HEK293 (cell line): ENCODE data around the gene KLK1.

ENCODE experiments used
- CTCF ChIA-PET: fragments of 350-600 bp; formaldehyde crosslinking; extraction: SDS; loops from one replicate; lab custom pipeline; 2021; ENCODE audit warnings: antibody characterized with exemption; lab: Yijun Ruan, JAX
- POLR2A ChIA-PET: fragments of 300-600 bp; formaldehyde crosslinking; extraction: SDS; loops from one replicate; lab custom pipeline; 2020; ENCODE audit warnings: antibody characterized with exemption, inconsistent platforms; lab: Yijun Ruan, JAX
- H3K27ac ChIP-seq: fragments of 200-500 bp; sonication (Bioruptor generic); 2 replicates; pipeline ENCODE4 v1.5.1; 2014; ENCODE audit warnings: low read depth, low read length, control low read depth, inconsistent platforms; ENCODE audit errors: extremely low read depth
- H3K36me3 ChIP-seq, 2 experiments: fragments of 200-500 bp in 1 of 2; sonication (Bioruptor generic) in 1 of 2; 1 replicate in 1 of 2; 2 replicates in 1 of 2; pipeline ENCODE4 v1.5.1; 2014 to 2017; ENCODE audit warnings: inconsistent platforms in 2 of 2, low read length in 2 of 2; ENCODE audit not compliant: control insufficient read depth in 2 of 2, insufficient read depth in 1 of 2
- H3K4me1 ChIP-seq: fragments of 200-500 bp; sonication (Bioruptor generic); 2 replicates; pipeline ENCODE4 v1.5.1; 2014; ENCODE audit warnings: mild to moderate bottlenecking, low read length, inconsistent platforms; ENCODE audit not compliant: control insufficient read depth, insufficient read depth
- H3K4me3 ChIP-seq: 2 replicates; pipeline ENCODE4 v1.5.1; 2011; ENCODE audit warnings: low read depth, mild to moderate bottlenecking, control low read depth, low read length, moderate library complexity
- H3K9me3 ChIP-seq: fragments of 200-500 bp; sonication (Bioruptor generic); 2 replicates; pipeline ENCODE4 v1.5.1; 2014; ENCODE audit warnings: low read depth, low read length, inconsistent platforms; ENCODE audit not compliant: control insufficient read depth, insufficient read depth
- EGR2 ChIP-seq: fragments of 450-650 bp; formaldehyde crosslinking; IDR thresholded peaks from 2 replicates; pipeline ENCODE4 v1.5.1; 2016; ENCODE audit warnings: low read depth, missing biosample characterization, missing genetic modification characterization
- FEZF1 ChIP-seq: fragments of 450-650 bp; formaldehyde crosslinking; IDR thresholded peaks from 2 replicates; pipeline ENCODE4 v1.5.1; 2016; ENCODE audit warnings: missing biosample characterization, missing genetic modification characterization
- SP2 ChIP-seq: fragments of 450-650 bp; formaldehyde crosslinking; IDR thresholded peaks from 2 replicates; pipeline ENCODE4 v1.5.1; 2016; ENCODE audit warnings: missing biosample characterization, missing genetic modification characterization
- ZFHX2 ChIP-seq: fragments of 450-650 bp; formaldehyde crosslinking; conservative IDR thresholded peaks from 2 replicates; pipeline ENCODE4 v1.5.1; 2016; ENCODE audit warnings: missing biosample characterization, missing genetic modification characterization
- ZFP69B ChIP-seq: fragments of 450-650 bp; formaldehyde crosslinking; IDR thresholded peaks from 2 replicates; pipeline ENCODE4 v1.5.1; 2016; ENCODE audit warnings: missing biosample characterization, missing genetic modification characterization
- ZNF121 ChIP-seq: fragments of 450-650 bp; formaldehyde crosslinking; IDR thresholded peaks from 2 replicates; pipeline ENCODE4 v1.5.1; 2016; ENCODE audit warnings: missing biosample characterization, missing genetic modification characterization
- ZNF239 ChIP-seq: fragments of 450-650 bp; formaldehyde crosslinking; IDR thresholded peaks from 2 replicates; pipeline ENCODE4 v1.5.1; 2016; ENCODE audit warnings: missing biosample characterization, missing genetic modification characterization
- ZNF302 ChIP-seq: fragments of 450-650 bp; formaldehyde crosslinking; IDR thresholded peaks from 2 replicates; pipeline ENCODE4 v1.5.1; 2016; ENCODE audit warnings: missing biosample characterization, missing genetic modification characterization, low read depth
- ZNF501 ChIP-seq: fragments of 450-650 bp; formaldehyde crosslinking; IDR thresholded peaks from 2 replicates; pipeline ENCODE4 v1.5.1; 2016; ENCODE audit warnings: missing biosample characterization, missing genetic modification characterization
- ZNF510 ChIP-seq: fragments of 450-650 bp; formaldehyde crosslinking; IDR thresholded peaks from 2 replicates; pipeline ENCODE4 v1.5.1; 2018; ENCODE audit warnings: mild to moderate bottlenecking, missing genetic modification characterization, missing biosample characterization; ENCODE audit not compliant: insufficient replicate concordance
- ZNF521 ChIP-seq: fragments of 450-650 bp; formaldehyde crosslinking; IDR thresholded peaks from 2 replicates; pipeline ENCODE4 v1.5.1; 2017; ENCODE audit warnings: missing biosample characterization, mild to moderate bottlenecking, missing genetic modification characterization
- ZNF555 ChIP-seq: fragments of 450-650 bp; formaldehyde crosslinking; conservative IDR thresholded peaks from 2 replicates; pipeline ENCODE4 v1.5.1; 2017; ENCODE audit warnings: missing biosample characterization, mild to moderate bottlenecking, missing genetic modification characterization, inconsistent platforms
- ZNF561 ChIP-seq: fragments of 450-650 bp; IDR thresholded peaks from 2 replicates; pipeline ENCODE4 v1.5.1; 2018; ENCODE audit warnings: missing biosample characterization, missing genetic modification characterization, borderline replicate concordance
- ZNF571 ChIP-seq: fragments of 450-650 bp; formaldehyde crosslinking; IDR thresholded peaks from 2 replicates; pipeline ENCODE4 v1.5.0; 2017; ENCODE audit warnings: missing biosample characterization, missing genetic modification characterization
- ZNF658 ChIP-seq: fragments of 450-650 bp; formaldehyde crosslinking; IDR thresholded peaks from 2 replicates; pipeline ENCODE4; 2016; ENCODE audit warnings: missing biosample characterization, missing genetic modification characterization
- ZNF707 ChIP-seq: fragments of 450-650 bp; formaldehyde crosslinking; IDR thresholded peaks from 2 replicates; pipeline ENCODE4 v1.5.1; 2016; ENCODE audit warnings: missing biosample characterization, missing genetic modification characterization
- ZNF747 ChIP-seq: fragments of 450-650 bp; formaldehyde crosslinking; IDR thresholded peaks from 2 replicates; pipeline ENCODE4 v1.5.1; 2016; ENCODE audit warnings: missing biosample characterization, missing genetic modification characterization
- ZNF76 ChIP-seq: fragments of 450-650 bp; formaldehyde crosslinking; IDR thresholded peaks from 2 replicates; pipeline ENCODE4; 2016; ENCODE audit warnings: low read depth, missing biosample characterization, missing genetic modification characterization, borderline replicate concordance
- ZNF777 ChIP-seq: fragments of 450-650 bp; formaldehyde crosslinking; IDR thresholded peaks from 2 replicates; pipeline ENCODE4 v1.5.1; 2017; ENCODE audit warnings: missing biosample characterization, missing genetic modification characterization, borderline replicate concordance
- ZXDB ChIP-seq: fragments of 450-650 bp; formaldehyde crosslinking; IDR thresholded peaks from 2 replicates; pipeline ENCODE4 v1.5.1; 2016; ENCODE audit warnings: missing biosample characterization, missing genetic modification characterization
- TF ChIP-seq, protein P1 (sequence below): sonication (generic); formaldehyde crosslinking; IDR thresholded peaks from 2 replicates; pipeline ENCODE4 v1.8.1; 2022; ENCODE audit warnings: mild to moderate bottlenecking, moderate library complexity, missing genetic modification reagents
- TF ChIP-seq, protein P2 (sequence below): fragments of 450-650 bp; formaldehyde crosslinking; IDR thresholded peaks from 2 replicates; pipeline ENCODE4 v1.5.1; 2016; ENCODE audit warnings: missing biosample characterization, missing genetic modification characterization
- TF ChIP-seq, protein P3 (sequence below): fragments of 450-650 bp; formaldehyde crosslinking; IDR thresholded peaks from 2 replicates; pipeline ENCODE4 v1.5.1; 2016; ENCODE audit warnings: missing biosample characterization, missing genetic modification characterization
- TF ChIP-seq, protein P4 (sequence below): fragments of 450-650 bp; formaldehyde crosslinking; IDR thresholded peaks from 2 replicates; pipeline ENCODE4 v1.5.1; 2016; ENCODE audit warnings: missing biosample characterization, missing genetic modification characterization

KLK1 gene

DNA sequence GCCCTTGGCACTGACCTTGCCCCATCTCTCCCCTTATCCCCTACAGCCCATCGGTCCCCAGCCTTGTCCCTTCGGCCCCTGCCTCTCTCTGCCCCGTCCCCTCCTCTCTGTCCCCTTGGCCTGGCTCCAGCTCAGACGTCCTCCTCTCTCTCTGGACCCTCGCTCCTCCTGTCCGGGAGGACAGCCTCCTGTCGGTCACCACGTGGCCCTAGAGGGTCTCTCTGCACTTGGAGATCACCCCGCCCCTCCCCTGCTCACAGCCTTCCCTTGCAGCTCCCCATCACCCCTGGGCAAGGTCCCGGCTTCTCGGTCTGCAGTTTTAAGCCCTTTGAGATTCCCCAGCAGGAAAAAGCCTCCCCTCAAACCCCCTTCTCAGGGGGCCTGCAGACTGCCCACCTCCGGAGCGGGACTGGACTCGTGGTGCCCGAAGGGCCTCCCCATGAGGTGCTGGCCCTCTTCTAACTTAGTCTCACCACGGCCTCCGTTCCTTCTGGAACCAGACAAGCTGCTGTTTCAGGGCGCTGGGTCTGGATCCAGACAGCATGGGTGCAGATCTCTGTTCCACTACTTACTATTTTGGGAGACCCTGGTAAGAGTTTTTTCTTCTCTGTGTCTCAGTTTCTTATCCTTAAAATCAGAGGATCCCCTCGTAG, 13.1 kb upstream of the KLK1 start:
- H3K4me3 ChIP-seq: no peak overlapping the region
- POLR2A ChIA-PET: no interaction called here

DNA sequence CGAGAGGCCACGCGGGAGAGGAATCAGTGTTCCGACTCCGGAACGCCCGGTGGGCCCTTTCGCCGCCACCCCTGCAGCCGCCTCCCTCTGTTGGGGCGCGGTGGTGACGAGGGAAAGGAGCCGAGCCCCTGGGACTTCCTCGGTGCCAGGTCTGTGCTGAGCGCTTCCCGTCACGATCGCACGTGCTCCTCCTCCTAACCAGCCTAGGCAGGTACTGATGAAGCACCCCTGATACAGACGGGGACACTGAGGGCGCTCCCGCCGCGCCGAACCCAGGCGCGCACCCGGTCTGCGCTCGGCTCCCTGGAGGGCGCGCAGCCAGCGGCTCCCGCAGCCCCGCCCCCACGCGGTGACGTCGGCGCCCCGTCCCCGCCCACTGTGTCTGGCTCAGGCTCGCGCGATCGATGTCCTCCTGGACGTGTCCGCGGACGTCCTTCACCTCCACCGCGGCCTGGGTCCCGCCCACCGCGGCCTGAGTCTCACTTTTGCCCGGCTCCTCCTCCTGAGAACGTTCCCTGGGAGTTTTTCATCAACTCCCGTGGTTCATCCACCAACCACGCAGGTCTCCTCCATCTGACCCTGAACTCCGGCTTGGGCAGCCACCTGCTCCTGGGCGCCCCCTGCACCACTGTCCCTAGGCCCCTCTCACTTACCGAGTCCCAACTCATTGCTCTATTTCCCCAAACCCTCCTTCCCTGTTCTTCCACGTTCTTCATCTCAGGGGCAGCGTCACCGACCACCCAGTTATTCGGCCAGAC, 12.4 kb upstream of the KLK1 start:
- H3K9me3 ChIP-seq: no peaks in the 10 kb centered on the region
- H3K27ac ChIP-seq: peak overlapping the region; percentile 4; the same call in 1 of the 2 replicates
- no peaks in the 10 kb centered on the region; the same call in 1 of the 2 replicates for H3K4me1 ChIP-seq
- peak overlapping the region; percentile 63 for H3K4me3 ChIP-seq
- ChIA-PET CTCF (interaction anchor here (1.0 to 1.1 kb wide), 2 partner anchors 70 to 86 kb away, joined by 3 to 4 read pairs; no protein-coding TSS in a partner anchor), POLR2A (interaction anchor here (3.0 kb wide), 1 partner anchor 31 kb away, joined by 10 read pairs; no protein-coding TSS in a partner anchor)
- no peaks in the 10 kb centered on the region for H3K36me3 ChIP-seq
- TF ChIP-seq ZNF501 (tag by site-specific recombination): peak; percentile 60; the same call in 1 of the 2 replicates
- no peak for TF ChIP-seq ZNF707 (tag by site-specific recombination)
- TF ChIP-seq ZNF121 (tag by site-specific recombination): peak; percentile 5; the same call in 1 of the 2 replicates
- TF ChIP-seq ZNF747 (tag by site-specific recombination): no peak
- peak; percentile 97 for TF ChIP-seq ZNF777
- TF ChIP-seq ZFHX2 (tag by site-specific recombination): peak; percentile 62
- no peak for TF ChIP-seq ZNF571 (tag by site-specific recombination)
- TF ChIP-seq ZFP69B (tag by site-specific recombination): peak; percentile 93
- TF ChIP-seq ZNF239 (tag by site-specific recombination): no peak
- TF ChIP-seq ZNF521: no peak
- TF ChIP-seq SP2: peak; percentile 60
- TF ChIP-seq ZNF658: no peak
- no peak; the same call in 1 of the 2 replicates for TF ChIP-seq ZNF561 (tag by site-specific recombination)
- TF ChIP-seq ZNF76: peak; percentile 6; the same call in 1 of the 2 replicates
- peak; percentile 84 for TF ChIP-seq ZXDB
- TF ChIP-seq, protein P1, sequence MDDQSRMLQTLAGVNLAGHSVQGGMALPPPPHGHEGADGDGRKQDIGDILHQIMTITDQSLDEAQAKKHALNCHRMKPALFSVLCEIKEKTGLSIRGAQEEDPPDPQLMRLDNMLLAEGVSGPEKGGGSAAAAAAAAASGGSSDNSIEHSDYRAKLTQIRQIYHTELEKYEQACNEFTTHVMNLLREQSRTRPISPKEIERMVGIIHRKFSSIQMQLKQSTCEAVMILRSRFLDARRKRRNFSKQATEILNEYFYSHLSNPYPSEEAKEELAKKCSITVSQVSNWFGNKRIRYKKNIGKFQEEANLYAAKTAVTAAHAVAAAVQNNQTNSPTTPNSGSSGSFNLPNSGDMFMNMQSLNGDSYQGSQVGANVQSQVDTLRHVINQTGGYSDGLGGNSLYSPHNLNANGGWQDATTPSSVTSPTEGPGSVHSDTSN (CRISPR knock-in tag): peak; percentile 80; the same call in 1 of the 2 replicates
- peak; percentile 18; the same call in 1 of the 2 replicates for TF ChIP-seq EGR2 (tag by site-specific recombination)
- TF ChIP-seq FEZF1 (tag by site-specific recombination): peak; percentile 59
- TF ChIP-seq ZNF302 (tag by site-specific recombination): no peak
- TF ChIP-seq, protein P2, sequence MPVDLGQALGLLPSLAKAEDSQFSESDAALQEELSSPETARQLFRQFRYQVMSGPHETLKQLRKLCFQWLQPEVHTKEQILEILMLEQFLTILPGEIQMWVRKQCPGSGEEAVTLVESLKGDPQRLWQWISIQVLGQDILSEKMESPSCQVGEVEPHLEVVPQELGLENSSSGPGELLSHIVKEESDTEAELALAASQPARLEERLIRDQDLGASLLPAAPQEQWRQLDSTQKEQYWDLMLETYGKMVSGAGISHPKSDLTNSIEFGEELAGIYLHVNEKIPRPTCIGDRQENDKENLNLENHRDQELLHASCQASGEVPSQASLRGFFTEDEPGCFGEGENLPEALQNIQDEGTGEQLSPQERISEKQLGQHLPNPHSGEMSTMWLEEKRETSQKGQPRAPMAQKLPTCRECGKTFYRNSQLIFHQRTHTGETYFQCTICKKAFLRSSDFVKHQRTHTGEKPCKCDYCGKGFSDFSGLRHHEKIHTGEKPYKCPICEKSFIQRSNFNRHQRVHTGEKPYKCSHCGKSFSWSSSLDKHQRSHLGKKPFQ (tag by site-specific recombination): no peak
- no peak for TF ChIP-seq ZNF510 (tag by site-specific recombination)

More for the DNA sequence above, 13.1 kb upstream of the KLK1 start:
- no peaks in the 10 kb centered on the region for H3K9me3 ChIP-seq
- no peaks in the 10 kb centered on the region; the same call in 1 of the 2 replicates for H3K4me1 ChIP-seq
- no peak overlapping the region for H3K27ac ChIP-seq
- H3K36me3 ChIP-seq: no peaks in the 10 kb centered on the region
- CTCF ChIA-PET: interaction anchor here (0.6 to 1.1 kb wide), 3 partner anchors 10 to 85 kb away, joined by 3 to 5 read pairs (median 4); no protein-coding TSS in a partner anchor
- TF ChIP-seq ZNF747 (tag by site-specific recombination) (0 out of 2 replicates have a peak, but pooled peaks have one; percentile 63), ZNF555 (no peak)
- TF ChIP-seq, protein P3, sequence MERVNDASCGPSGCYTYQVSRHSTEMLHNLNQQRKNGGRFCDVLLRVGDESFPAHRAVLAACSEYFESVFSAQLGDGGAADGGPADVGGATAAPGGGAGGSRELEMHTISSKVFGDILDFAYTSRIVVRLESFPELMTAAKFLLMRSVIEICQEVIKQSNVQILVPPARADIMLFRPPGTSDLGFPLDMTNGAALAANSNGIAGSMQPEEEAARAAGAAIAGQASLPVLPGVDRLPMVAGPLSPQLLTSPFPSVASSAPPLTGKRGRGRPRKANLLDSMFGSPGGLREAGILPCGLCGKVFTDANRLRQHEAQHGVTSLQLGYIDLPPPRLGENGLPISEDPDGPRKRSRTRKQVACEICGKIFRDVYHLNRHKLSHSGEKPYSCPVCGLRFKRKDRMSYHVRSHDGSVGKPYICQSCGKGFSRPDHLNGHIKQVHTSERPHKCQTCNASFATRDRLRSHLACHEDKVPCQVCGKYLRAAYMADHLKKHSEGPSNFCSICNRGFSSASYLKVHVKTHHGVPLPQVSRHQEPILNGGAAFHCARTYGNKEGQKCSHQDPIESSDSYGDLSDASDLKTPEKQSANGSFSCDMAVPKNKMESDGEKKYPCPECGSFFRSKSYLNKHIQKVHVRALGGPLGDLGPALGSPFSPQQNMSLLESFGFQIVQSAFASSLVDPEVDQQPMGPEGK: peak; percentile 13; the same call in 1 of the 2 replicates
- TF ChIP-seq, protein P4, sequence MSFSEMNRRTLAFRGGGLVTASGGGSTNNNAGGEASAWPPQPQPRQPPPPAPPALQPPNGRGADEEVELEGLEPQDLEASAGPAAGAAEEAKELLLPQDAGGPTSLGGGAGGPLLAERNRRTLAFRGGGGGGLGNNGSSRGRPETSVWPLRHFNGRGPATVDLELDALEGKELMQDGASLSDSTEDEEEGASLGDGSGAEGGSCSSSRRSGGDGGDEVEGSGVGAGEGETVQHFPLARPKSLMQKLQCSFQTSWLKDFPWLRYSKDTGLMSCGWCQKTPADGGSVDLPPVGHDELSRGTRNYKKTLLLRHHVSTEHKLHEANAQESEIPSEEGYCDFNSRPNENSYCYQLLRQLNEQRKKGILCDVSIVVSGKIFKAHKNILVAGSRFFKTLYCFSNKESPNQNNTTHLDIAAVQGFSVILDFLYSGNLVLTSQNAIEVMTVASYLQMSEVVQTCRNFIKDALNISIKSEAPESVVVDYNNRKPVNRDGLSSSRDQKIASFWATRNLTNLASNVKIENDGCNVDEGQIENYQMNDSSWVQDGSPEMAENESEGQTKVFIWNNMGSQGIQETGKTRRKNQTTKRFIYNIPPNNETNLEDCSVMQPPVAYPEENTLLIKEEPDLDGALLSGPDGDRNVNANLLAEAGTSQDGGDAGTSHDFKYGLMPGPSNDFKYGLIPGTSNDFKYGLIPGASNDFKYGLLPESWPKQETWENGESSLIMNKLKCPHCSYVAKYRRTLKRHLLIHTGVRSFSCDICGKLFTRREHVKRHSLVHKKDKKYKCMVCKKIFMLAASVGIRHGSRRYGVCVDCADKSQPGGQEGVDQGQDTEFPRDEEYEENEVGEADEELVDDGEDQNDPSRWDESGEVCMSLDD (tag by site-specific recombination): peak; percentile 47; the same call in 1 of the 2 replicates
